Muscle of back (tissue), 11 donors: Measurements from ENCODE around the gene SLC29A2. TPM values are rescaled to one million over a fixed set of nuclear protein-coding genes. Genes with fewer than 3 reads are reported as not detected.
"Not testable (repeated sequence)": the region's sequence is repeated elsewhere in the genome, so short reads cannot be mapped to it uniquely, and the experiment has no call there.

ENCODE experiments used
- DNase-seq, 3 donors: peaks; one replicate each; pipeline versions ENCODE4 v3.0.0 to v3.0.0-alpha.2; 2013
- polyA plus RNA-seq, 10 donors: library from polyadenylated mRNA; unstranded; fragments of 120-200 nt; gene quantifications; one replicate each; pipeline ENCODE4 v1.2.1, GENCODE V29; 2013; ENCODE audit not compliant: insufficient read length in 10 of 10

The SLC29A2 gene
- polyA plus RNA-seq, 10 donors, result 14.5 to 30.4 (median 24.5) TPM

- DNase-seq, result not testable (repeated sequence)
Observed at GRCh38 chr11:66320289-66320688, 51.3 kb downstream of the SLC29A2 start.

GRCh38 chr11:66318600-66318970 is 53.0 kb downstream of the SLC29A2 start:
- DNase-seq, result no peak

- DNase-seq, result peak; percentile 47 to 80 (median 77)
Observed at GRCh38 chr11:66317723-66318599, 53.6 kb downstream of the SLC29A2 start.

- DNase-seq, result peak; percentile 60 to 86 (median 64)
Observed at GRCh38 chr11:66317322-66317722, 54.2 kb downstream of the SLC29A2 start.

- peak; percentile 86 to 94 (median 90) for DNase-seq
Observed at GRCh38 chr11:66316849-66317251, 54.7 kb downstream of the SLC29A2 start, which contains the start of gene CD248. TSS of gene CD248 (minus strand) at chr11:66317044. CDS start at chr11:66317027, 17 bp downstream.

GRCh38 chr11:66315921-66316811 is 55.4 kb downstream of the SLC29A2 start:
- DNase-seq, result peak in 1 of 3 donors; percentile 42

- DNase-seq, result no peak
Observed at GRCh38 chr11:66315498-66315885, 56.1 kb downstream of the SLC29A2 start.

- DNase-seq, result no peak
Observed at GRCh38 chr11:66314561-66315497, 56.7 kb downstream of the SLC29A2 start.

- DNase-seq, result no peak
Observed at GRCh38 chr11:66314186-66314501, 57.4 kb downstream of the SLC29A2 start.

GRCh38 chr11:66313321-66314185 is 58.0 kb downstream of the SLC29A2 start:
- DNase-seq, result peak in 2 of 3 donors; percentile 85 to 97

- DNase-seq, result peak; percentile 98 to 99 (median 99)
Observed at GRCh38 chr11:66312549-66313320, 58.8 kb downstream of the SLC29A2 start.

Other genes starting within 250 kb of the SLC29A2 start
- 10 to 100 TPM; 14.6 to 17.3 (median 16.0) TPM for gene KLC2, start 114.1 kb downstream of the SLC29A2 start, polyA plus RNA-seq
- 100 to 1,000 TPM in 1 of 10 donors, 10 to 100 TPM in 9; 74.8 to 101 (median 86.7) TPM for gene RAB1B, start 103.1 kb downstream of the SLC29A2 start, polyA plus RNA-seq
- 1 to 10 TPM; 2.2 to 5.3 (median 3.9) TPM for gene CNIH2, start 93.6 kb downstream of the SLC29A2 start, polyA plus RNA-seq
- 10 to 100 TPM; 33.5 to 59.4 (median 44.9) TPM for gene YIF1A, start 82.6 kb downstream of the SLC29A2 start, polyA plus RNA-seq
- under 1 TPM in 1 of 10 donors, not detected in 9; 0.08 TPM for gene TMEM151A, start 79.9 kb downstream of the SLC29A2 start, polyA plus RNA-seq
- gene CD248, start 54.7 kb downstream of the SLC29A2 start, polyA plus RNA-seq, result 100 to 1,000 TPM in 4 of 10 donors, 10 to 100 TPM in 6; 68.8 to 142 (median 96.3) TPM
- gene RIN1, start 35.3 kb downstream of the SLC29A2 start, polyA plus RNA-seq, result 1 to 10 TPM; 3.9 to 8.1 (median 6.0) TPM
- 10 to 100 TPM; 17.6 to 23.3 (median 19.3) TPM for gene BRMS1, start 26.7 kb downstream of the SLC29A2 start, polyA plus RNA-seq
- 10 to 100 TPM; 16.9 to 25.0 (median 21.3) TPM for gene B4GAT1, start 24.1 kb downstream of the SLC29A2 start, polyA plus RNA-seq
- gene NPAS4, start 49.3 kb upstream of the SLC29A2 start, polyA plus RNA-seq, result under 1 TPM; 0.05 to 0.58 (median 0.14) TPM
- gene MRPL11, start 67.1 kb upstream of the SLC29A2 start, polyA plus RNA-seq, result 10 to 100 TPM; 43.8 to 58.6 (median 50.7) TPM
- 1 to 10 TPM; 4.2 to 6.3 (median 5.8) TPM for gene PELI3, start 95.1 kb upstream of the SLC29A2 start, polyA plus RNA-seq
- 10 to 100 TPM; 18.5 to 24.1 (median 20.9) TPM for gene DPP3, start 108.7 kb upstream of the SLC29A2 start, polyA plus RNA-seq
- gene BBS1, start 138.9 kb upstream of the SLC29A2 start, polyA plus RNA-seq, result 10 to 100 TPM; 11.6 to 31.7 (median 18.2) TPM
- 1 to 10 TPM; 2.8 to 4.6 (median 3.6) TPM for gene ZDHHC24, start 174.3 kb upstream of the SLC29A2 start, polyA plus RNA-seq
- gene ACTN3, start 175.1 kb upstream of the SLC29A2 start, polyA plus RNA-seq, result 100 to 1,000 TPM in 3 of 10 donors, 10 to 100 TPM in 6, 1 to 10 TPM in 1; 6.4 to 159 (median 82.9) TPM
- 10 to 100 TPM; 21.3 to 39.9 (median 27.2) TPM for gene CTSF, start 196.8 kb upstream of the SLC29A2 start, polyA plus RNA-seq
- gene CCDC87, start 221.3 kb upstream of the SLC29A2 start, polyA plus RNA-seq, result under 1 TPM in 6 of 10 donors, not detected in 4; 0.10 to 0.18 (median 0.13) TPM
- gene CCS, start 221.4 kb upstream of the SLC29A2 start, polyA plus RNA-seq, result 10 to 100 TPM; 27.3 to 47.6 (median 31.5) TPM
- 10 to 100 TPM; 32.0 to 50.8 (median 39.0) TPM for gene RBM14, start 244.9 kb upstream of the SLC29A2 start, polyA plus RNA-seq